ENCODE results near the gene ECSIT. TPM values are rescaled to one million over a fixed set of nuclear protein-coding genes. Genes with fewer than 3 reads are reported as not detected.

ECSIT gene
- total RNA-seq, 1 experiment from 2014 or later = 52.8 TPM

GRCh38 chr19:11513946-11514345, 15.0 kb downstream of the ECSIT start:
- no peak overlapping the region for H3K9ac ChIP-seq (ENCODE audit: low read length)
- intact Hi-C loops (cut with micrococcal nuclease) = no loop called here
- no peak overlapping the region for H3K27ac ChIP-seq (ENCODE audit: low read depth, low read length)
- H3K36me3 ChIP-seq (ENCODE audit: control insufficient read depth in 1 of 2, insufficient read depth in 2 of 2, low read length in 2 of 2) = no peaks in the 10 kb centered on the region; a peak in 2 of 4 replicates
- TF ChIP-seq CTCF (IDR thresholded peaks at IDR 0.05 in 2 of 3, conservative IDR thresholded peaks at IDR 0.05 in 1 of 3; ENCODE audit: borderline replicate concordance in 1 of 3, insufficient read depth in 1 of 3, low read depth in 2 of 3, low read length in 2 of 3) = no peak
- H3K27me3 ChIP-seq (ENCODE audit: insufficient read depth, low read length) = no peaks in the 10 kb centered on the region
- H3K4me3 ChIP-seq (replicated peaks in 1 of 2; ENCODE audit: low read depth in 1 of 2, low read length in 2 of 2) = no peak overlapping the region
- DNase-seq (ENCODE audit: low read depth, low spot score) = no peak
- RAD21 ChIA-PET (ENCODE audit: low non-redundant PET in 1 of 2, low total read pairs in 2 of 2, uncharacterized antibody in 2 of 2, unreplicated experiment in 2 of 2) = no interaction called here
- POLR2A ChIA-PET = no interaction called here
- no TSS peak for BruUV-seq (replicated peaks)
- H3K9me2 ChIP-seq (ENCODE audit: insufficient read depth) = no peaks in the 10 kb centered on the region
- no peak for ATAC-seq
- H3K4me2 ChIP-seq (ENCODE audit: low read length) = no peak overlapping the region
- no peaks in the 10 kb centered on the region for H4K20me1 ChIP-seq (ENCODE audit: insufficient read depth)
- H3K9me3 ChIP-seq (ENCODE audit: control insufficient read depth in 1 of 2, insufficient read depth in 1 of 2, low read depth in 1 of 2, low read length in 2 of 2) = no peaks in the 10 kb centered on the region
- CTCF ChIA-PET = no interaction called here
- no peak overlapping the region for H2AFZ ChIP-seq (ENCODE audit: low read depth, low read length, poor library complexity, severe bottlenecking)
- no peaks in the 10 kb centered on the region for H3K4me1 ChIP-seq (ENCODE audit: control insufficient read depth in 1 of 2, insufficient read depth in 2 of 2, low read length in 2 of 2)
- H3K79me2 ChIP-seq (ENCODE audit: insufficient read depth, low read length) = no peaks in the 10 kb centered on the region

GRCh38 chr19:11510444-11510843, 18.5 kb downstream of the ECSIT start:
- H2AFZ ChIP-seq (ENCODE audit: low read depth, low read length, poor library complexity, severe bottlenecking) = no peak overlapping the region
- RAD21 ChIA-PET (ENCODE audit: low non-redundant PET in 1 of 2, low total read pairs in 2 of 2, uncharacterized antibody in 2 of 2, unreplicated experiment in 2 of 2) = no interaction called here
- intact Hi-C loops (cut with micrococcal nuclease) = no loop called here
- no peak overlapping the region for H3K9ac ChIP-seq (ENCODE audit: low read length)
- no peak for ATAC-seq
- H3K9me3 ChIP-seq (ENCODE audit: control insufficient read depth in 1 of 2, insufficient read depth in 1 of 2, low read depth in 1 of 2, low read length in 2 of 2) = no peaks in the 10 kb centered on the region
- H3K27me3 ChIP-seq (ENCODE audit: insufficient read depth, low read length) = no peaks in the 10 kb centered on the region
- H3K36me3 ChIP-seq (ENCODE audit: control insufficient read depth in 1 of 2, insufficient read depth in 2 of 2, low read length in 2 of 2) = no peaks in the 10 kb centered on the region; a peak in 2 of 4 replicates
- BruUV-seq (replicated peaks) = no TSS peak
- H3K9me2 ChIP-seq (ENCODE audit: insufficient read depth) = no peaks in the 10 kb centered on the region
- POLR2A ChIA-PET = no interaction called here
- no peak overlapping the region for H3K4me3 ChIP-seq (replicated peaks in 1 of 2; ENCODE audit: low read depth in 1 of 2, low read length in 2 of 2)
- no peaks in the 10 kb centered on the region for H4K20me1 ChIP-seq (ENCODE audit: insufficient read depth)
- DNase-seq (ENCODE audit: low read depth, low spot score) = no peak
- H3K27ac ChIP-seq (ENCODE audit: low read depth, low read length) = no peak overlapping the region
- peaks cover 0 to 6% of the 10 kb centered on the region in 2 experiments; a peak in 2 of 4 replicates for H3K4me1 ChIP-seq (ENCODE audit: control insufficient read depth in 1 of 2, insufficient read depth in 2 of 2, low read length in 2 of 2)
- H3K79me2 ChIP-seq (ENCODE audit: insufficient read depth, low read length) = no peaks in the 10 kb centered on the region
- H3K4me2 ChIP-seq (ENCODE audit: low read length) = no peak overlapping the region
- TF ChIP-seq TCF7L2 (IDR thresholded peaks at IDR 0.05; ENCODE audit: borderline replicate concordance, extremely low read depth, insufficient read depth, insufficient read length) (no peak), ELF1 (IDR thresholded peaks at IDR 0.05; ENCODE audit: borderline replicate concordance, low read depth) (no peak), CBX3 (IDR thresholded peaks at IDR 0.05; ENCODE audit: low read depth) (no peak), SRF (IDR thresholded peaks at IDR 0.05; ENCODE audit: low read depth) (no peak), SIN3A (IDR thresholded peaks at IDR 0.05; ENCODE audit: low read depth) (no peak), MAX (IDR thresholded peaks at IDR 0.05) (no peak), CTCF (IDR thresholded peaks at IDR 0.05 in 2 of 3, conservative IDR thresholded peaks at IDR 0.05 in 1 of 3; ENCODE audit: borderline replicate concordance in 1 of 3, insufficient read depth in 1 of 3, low read depth in 2 of 3, low read length in 2 of 3) (no peak), CEBPB (IDR thresholded peaks at IDR 0.05; ENCODE audit: low read depth) (no peak), JUND (IDR thresholded peaks at IDR 0.05) (no peak), POLR2A (IDR thresholded peaks at IDR 0.05; ENCODE audit: borderline replicate concordance, extremely low read depth, insufficient read depth, insufficient read length) (no peak), ZNF274 (IDR thresholded peaks at IDR 0.05; ENCODE audit: low read depth, low read length) (no peak), ZFX (IDR thresholded peaks at IDR 0.05) (no peak), RAD21 (IDR thresholded peaks at IDR 0.05; ENCODE audit: low read depth) (no peak), ZBTB33 (IDR thresholded peaks at IDR 0.05; ENCODE audit: extremely low read depth, insufficient replicate concordance, low read length) (no peak)
- CTCF ChIA-PET = no interaction called here
